Choroid plexus epithelial cell (primary cell): ENCODE data around the gene GLOD4.

ENCODE experiments used
- DNase-seq: peaks from one replicate; pipeline ENCODE4 v3.0.0-alpha.2; 2010; ENCODE audit warnings: low read depth
- H3K4me3 ChIP-seq: 2 replicates; pipeline ENCODE4 v1.5.1; 2011; ENCODE audit warnings: low read depth, mild to moderate bottlenecking, control low read depth, low read length, moderate library complexity
- CTCF ChIP-seq: conservative IDR thresholded peaks from 2 replicates; pipeline ENCODE4 v1.5.1; 2011; ENCODE audit warnings: low read depth, mild to moderate bottlenecking, control low read depth, inconsistent platforms, low read length, moderate library complexity

Gene GLOD4

DNA sequence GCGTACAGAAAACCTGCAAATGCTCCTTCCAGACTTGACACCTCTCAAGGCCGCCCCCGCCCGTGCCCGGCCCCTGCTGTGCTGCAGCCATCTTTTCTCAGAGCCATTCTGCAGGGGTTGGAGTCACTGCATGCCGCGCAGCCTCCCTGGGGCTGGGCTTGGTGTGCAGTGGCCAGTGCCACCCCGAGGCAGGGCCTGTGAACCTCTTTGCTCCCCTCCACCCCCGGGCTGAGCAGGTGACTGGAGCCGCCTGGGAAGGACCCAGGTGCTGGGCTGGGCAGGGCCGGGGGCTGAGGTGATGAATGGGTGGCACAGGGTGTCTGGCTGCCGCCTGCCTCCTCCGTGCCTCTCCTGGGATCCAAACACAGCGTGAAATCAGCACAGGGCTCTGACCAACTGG, 20.4 kb upstream of the GLOD4 start:
- H3K4me3 ChIP-seq: no peak overlapping the region
- no peak for DNase-seq
- TF ChIP-seq CTCF: no peak

- TF ChIP-seq CTCF: no peak
- no peak overlapping the region for H3K4me3 ChIP-seq
- peak; percentile 62 for DNase-seq
These were observed 19.6 kb upstream of the GLOD4 start for GRCh38 chr17:801660-802059.

GRCh38 chr17:800446-801242, 18.6 kb upstream of the GLOD4 start:
- no peak overlapping the region for H3K4me3 ChIP-seq
- DNase-seq: no peak
- TF ChIP-seq CTCF: no peak

DNA sequence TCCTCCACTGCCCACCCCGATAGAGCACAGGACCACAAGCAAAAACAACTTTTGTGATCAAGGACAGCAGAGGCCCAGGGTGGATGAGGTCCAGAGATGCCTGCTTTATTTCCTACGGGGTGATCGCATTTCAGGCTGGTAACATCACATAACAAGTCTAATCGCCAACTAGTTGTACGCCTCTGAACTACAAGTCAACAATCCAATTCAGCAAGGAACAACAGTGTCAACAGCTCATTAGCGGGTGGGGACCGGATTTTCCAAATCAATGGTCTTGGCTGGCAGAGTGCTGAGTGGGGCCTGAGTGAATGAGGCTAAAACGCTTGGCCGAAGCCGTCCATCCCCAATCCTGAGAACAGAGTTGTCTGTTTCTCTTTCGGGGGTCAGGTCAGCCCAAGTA, 17.2 kb upstream of the GLOD4 start:
- DNase-seq: no peak
- no peak overlapping the region for H3K4me3 ChIP-seq
- no peak for TF ChIP-seq CTCF

DNA sequence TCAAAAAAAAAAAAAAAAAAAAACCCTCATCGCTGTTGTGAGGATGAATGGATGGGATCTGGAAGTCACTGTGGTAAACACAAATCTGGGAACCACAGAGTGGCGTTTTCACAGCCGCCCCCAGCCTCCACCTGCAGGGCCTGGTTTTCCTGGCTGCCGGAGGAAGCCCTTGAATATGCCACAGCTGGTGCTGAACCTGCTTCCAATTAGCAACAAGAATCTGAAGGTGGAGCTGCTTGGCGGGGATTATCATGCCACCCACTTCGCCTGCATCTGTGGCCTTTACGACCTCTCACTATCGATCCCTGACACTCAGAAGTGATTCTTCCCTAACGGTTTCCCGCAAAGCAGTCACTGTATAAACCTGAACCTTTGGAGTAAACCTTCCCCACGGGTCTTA, 16.2 kb upstream of the GLOD4 start:
- no peak for TF ChIP-seq CTCF
- DNase-seq: no peak
- no peak overlapping the region for H3K4me3 ChIP-seq

GRCh38 chr17:797236-797840, 15.3 kb upstream of the GLOD4 start:
- no peak for DNase-seq
- TF ChIP-seq CTCF: no peak
- H3K4me3 ChIP-seq: no peak overlapping the region

GRCh38 chr17:796609-797008, 14.5 kb upstream of the GLOD4 start:
- no peak for TF ChIP-seq CTCF
- DNase-seq: no peak

More at GRCh38 chr17:796609-797008, 14.5 kb upstream of the GLOD4 start:
- no peak overlapping the region for H3K4me3 ChIP-seq
